H9 (cell line): ENCODE results near the gene ITCH. TPM values are rescaled to one million over a fixed set of nuclear protein-coding genes. Genes with fewer than 3 reads are reported as not detected.

Source experiments
- DNase-seq: peaks from one replicate; pipeline ENCODE4 v3.0.0-alpha.2; 2017
- H2AFZ ChIP-seq: one replicate; pipeline ENCODE4 v1.6.1; 2013; ENCODE audit warnings: mild to moderate bottlenecking, low read length, control low read depth, moderate library complexity
- H2AK5ac ChIP-seq: 2 replicates; pipeline ENCODE4 v1.6.1; 2013; ENCODE audit warnings: low read length, control low read depth, mixed read lengths; ENCODE audit not compliant: insufficient read length
- H2BK120ac ChIP-seq: one replicate; pipeline ENCODE4 v1.6.1; 2013; ENCODE audit warnings: low read depth, mild to moderate bottlenecking, low read length, control low read depth, inconsistent platforms; ENCODE audit not compliant: poor library complexity, severe bottlenecking
- H2BK12ac ChIP-seq: 2 replicates; pipeline ENCODE4 v1.6.1; 2013; ENCODE audit warnings: low read length, control low read depth, mixed read lengths, low read depth; ENCODE audit not compliant: insufficient read length
- H2BK15ac ChIP-seq: 2 replicates; pipeline ENCODE4 v1.6.1; 2013; ENCODE audit warnings: low read depth, low read length, control low read depth
- H2BK20ac ChIP-seq: one replicate; pipeline ENCODE4 v1.6.1; 2013; ENCODE audit warnings: low read depth, mild to moderate bottlenecking, low read length, control low read depth, inconsistent platforms; ENCODE audit not compliant: poor library complexity, severe bottlenecking
- H2BK5ac ChIP-seq: 2 replicates; pipeline ENCODE4 v1.6.1; 2013; ENCODE audit warnings: low read length, control low read depth, mixed read lengths; ENCODE audit not compliant: insufficient read length
- H3K14ac ChIP-seq: 2 replicates; pipeline ENCODE4 v1.6.1; 2013; ENCODE audit warnings: low read length, control low read depth; ENCODE audit not compliant: insufficient read depth
- H3K18ac ChIP-seq: 2 replicates; pipeline ENCODE4 v1.6.1; 2013; ENCODE audit warnings: low read depth, mild to moderate bottlenecking, mixed read lengths, low read length, control low read depth; ENCODE audit not compliant: insufficient read length
- H3K23ac ChIP-seq: 2 replicates; pipeline ENCODE4 v1.6.1; 2013; ENCODE audit warnings: low read length, control low read depth, mixed read lengths, low read depth; ENCODE audit not compliant: insufficient read length
- H3K23me2 ChIP-seq: 2 replicates; pipeline ENCODE4 v1.6.1; 2013; ENCODE audit warnings: low read depth, mild to moderate bottlenecking, mixed read lengths, low read length, control low read depth; ENCODE audit not compliant: insufficient read length, poor library complexity, severe bottlenecking
- H3K27ac ChIP-seq: 2 replicates; pipeline ENCODE4 v1.5.1; 2013; ENCODE audit warnings: low read length, control low read depth, mixed read lengths, low read depth; ENCODE audit not compliant: insufficient read length
- H3K27me3 ChIP-seq: 2 replicates; pipeline ENCODE4 v1.6.1; 2013; ENCODE audit warnings: low read length, control low read depth, inconsistent platforms; ENCODE audit not compliant: insufficient read depth
- H3K4ac ChIP-seq: 2 replicates; pipeline ENCODE4 v1.6.1; 2013; ENCODE audit warnings: low read depth, mild to moderate bottlenecking, control low read depth, inconsistent platforms, low read length, moderate library complexity
- H3K4me1 ChIP-seq: 2 replicates; pipeline ENCODE4 v1.6.1; 2013; ENCODE audit warnings: low read length, control low read depth, inconsistent platforms; ENCODE audit not compliant: insufficient read depth
- H3K4me2 ChIP-seq: 2 replicates; pipeline ENCODE4 v1.6.1; 2013; ENCODE audit warnings: low read length, control low read depth, mixed read lengths; ENCODE audit not compliant: insufficient read length, insufficient read depth
- H3K56ac ChIP-seq: 2 replicates; pipeline ENCODE4 v1.6.1; 2013; ENCODE audit warnings: low read depth, mild to moderate bottlenecking, mixed read lengths, low read length, control low read depth; ENCODE audit not compliant: insufficient read length
- H3K79me1 ChIP-seq: 2 replicates; pipeline ENCODE4 v1.6.1; 2013; ENCODE audit warnings: low read depth, mild to moderate bottlenecking, moderate library complexity, low read length, control low read depth, inconsistent platforms; ENCODE audit not compliant: insufficient read depth, poor library complexity, severe bottlenecking
- H3K79me2 ChIP-seq: 2 replicates; pipeline ENCODE4 v1.6.1; 2013; ENCODE audit warnings: low read length, control low read depth, inconsistent platforms; ENCODE audit not compliant: insufficient read depth
- H3K9ac ChIP-seq: 2 replicates; pipeline ENCODE4 v1.6.1; 2013; ENCODE audit warnings: low read length, control low read depth, mixed read lengths; ENCODE audit not compliant: insufficient read length; ENCODE audit errors: extremely low read depth
- H3K9me3 ChIP-seq: one replicate; pipeline ENCODE4 v1.6.1; 2013; ENCODE audit warnings: low read depth, low read length, inconsistent platforms; ENCODE audit not compliant: control insufficient read depth
- H3T11ph ChIP-seq: one replicate; pipeline ENCODE4 v1.6.1; 2013; ENCODE audit warnings: mild to moderate bottlenecking, low read length, control low read depth, inconsistent platforms
- H4K20me1 ChIP-seq: one replicate; pipeline ENCODE4 v1.6.1; 2013; ENCODE audit not compliant: control insufficient read depth, insufficient read length, insufficient read depth
- H4K5ac ChIP-seq: 2 replicates; pipeline ENCODE4 v1.6.1; 2013; ENCODE audit warnings: low read depth, mild to moderate bottlenecking, mixed read lengths, low read length, control low read depth; ENCODE audit not compliant: insufficient read length
- H4K8ac ChIP-seq: replicated peaks from 2 replicates; pipeline ENCODE4 v1.6.1; 2013; ENCODE audit warnings: low read length, control low read depth, mixed read lengths, low read depth; ENCODE audit not compliant: insufficient read length
- H4K91ac ChIP-seq: 2 replicates; pipeline ENCODE4 v1.6.1; 2013; ENCODE audit warnings: low read depth, mild to moderate bottlenecking, moderate library complexity, mixed read lengths, low read length, control low read depth; ENCODE audit not compliant: insufficient read length
- H3K27ac Mint-ChIP-seq, 3 experiments: 2 replicates in 2 of 3; 3 replicates in 1 of 3; pipeline ENCODE4 v1.8.0; 2020 to 2021; ENCODE audit warnings: mixed read lengths in 3 of 3, mild to moderate bottlenecking in 1 of 3, moderate library complexity in 1 of 3
- H3K27me3 Mint-ChIP-seq: 2 replicates; pipeline ENCODE4 v1.8.0; 2021; ENCODE audit warnings: low read depth, mild to moderate bottlenecking, moderate library complexity, mixed read lengths
- H3K36me3 Mint-ChIP-seq, 3 experiments: 2 replicates in 2 of 3; 3 replicates in 1 of 3; pipeline ENCODE4 v1.8.0; 2020 to 2021; ENCODE audit warnings: low read depth in 3 of 3, mixed read lengths in 3 of 3; ENCODE audit not compliant: insufficient read depth in 1 of 3
- H3K4me1 Mint-ChIP-seq, 2 experiments: 2 replicates each; pipeline ENCODE4 v1.8.0; 2020; ENCODE audit warnings: mixed read lengths in 2 of 2
- H3K4me3 Mint-ChIP-seq, 2 experiments: 2 replicates in 1 of 2; 3 replicates in 1 of 2; pipeline ENCODE4 v1.8.0; 2020 to 2021; ENCODE audit warnings: mild to moderate bottlenecking in 2 of 2, mixed read lengths in 2 of 2, moderate library complexity in 1 of 2
- H3K9me3 Mint-ChIP-seq, 2 experiments: 2 replicates in 1 of 2; 3 replicates in 1 of 2; pipeline ENCODE4 v1.8.0; 2020; ENCODE audit warnings: mild to moderate bottlenecking in 2 of 2, mixed read lengths in 2 of 2, moderate library complexity in 1 of 2
- CTCF ChIP-seq: fragments of 200-600 bp; sonication (generic); conservative IDR thresholded peaks from 3 replicates; pipeline ENCODE4 v1.8.0; 2021; ENCODE audit warnings: antibody characterized with exemption, mild to moderate bottlenecking
- WGBS: extraction: QIAGEN DNeasy Blood & Tissue Kit; methylation state at CpG from one replicate; pipeline ENCODE4 v1.1.7; 2013; ENCODE audit warnings: missing lambda C conversion rate, low lambda C conversion rate, mixed read lengths; ENCODE audit not compliant: insufficient read length; ENCODE audit errors: extremely low coverage; 5-methylcytosine and 5-hydroxymethylcytosine counted together
- total RNA-seq: library from RNA; stranded (reverse); gene quantifications from 2 replicates; pipeline ENCODE4 v1.2.1, GENCODE V29; 2021

The ITCH gene
- total RNA-seq, 1 experiment from 2014 or later, result 55.9 TPM

- Histone ChIP-seq H3K23me2 (no peaks in the 10 kb centered on the region), H3K27me3 (no peaks in the 10 kb centered on the region), H3K23ac (no peak overlapping the region), H4K20me1 (no peaks in the 10 kb centered on the region), H3K4ac (no peak overlapping the region), H2BK5ac (no peak overlapping the region), H3K4me2 (no peak overlapping the region), H3K9ac (no peak overlapping the region), H3K18ac (no peak overlapping the region), H3K14ac (no peak overlapping the region), H3K79me1 (no peaks in the 10 kb centered on the region), H3K27ac (no peak overlapping the region), H3K79me2 (no peaks in the 10 kb centered on the region), H2BK12ac (no peak overlapping the region), H3T11ph (no peak overlapping the region), H4K91ac (no peak overlapping the region), H2BK15ac (no peak overlapping the region), H3K4me1 (no peaks in the 10 kb centered on the region), H2BK120ac (no peak overlapping the region), H4K5ac (no peak overlapping the region), H4K8ac (no peak overlapping the region), H2AK5ac (no peak overlapping the region), H2AFZ (no peak overlapping the region), H3K56ac (no peak overlapping the region), H2BK20ac (no peak overlapping the region), H3K9me3 (no peaks in the 10 kb centered on the region)
- Mint-ChIP-seq H3K4me3 (no peak overlapping the region), H3K27ac (no peak overlapping the region), H3K4me1 (no peaks in the 10 kb centered on the region), H3K9me3 (no peaks in the 10 kb centered on the region), H3K27me3 (no peaks in the 10 kb centered on the region), H3K36me3 (peaks cover 37 to 80% (median 77%) of the 10 kb centered on the region in 3 experiments)
- WGBS, result no CpG with 5 or more reads among the region's 4 CpGs
- no peak for DNase-seq
- TF ChIP-seq CTCF, result no peak
Measured at GRCh38 chr20:34491932-34492509, 128.9 kb downstream of the ITCH start.
